Measurements from ENCODE around the gene NYAP2.

NYAP2 gene

DNA sequence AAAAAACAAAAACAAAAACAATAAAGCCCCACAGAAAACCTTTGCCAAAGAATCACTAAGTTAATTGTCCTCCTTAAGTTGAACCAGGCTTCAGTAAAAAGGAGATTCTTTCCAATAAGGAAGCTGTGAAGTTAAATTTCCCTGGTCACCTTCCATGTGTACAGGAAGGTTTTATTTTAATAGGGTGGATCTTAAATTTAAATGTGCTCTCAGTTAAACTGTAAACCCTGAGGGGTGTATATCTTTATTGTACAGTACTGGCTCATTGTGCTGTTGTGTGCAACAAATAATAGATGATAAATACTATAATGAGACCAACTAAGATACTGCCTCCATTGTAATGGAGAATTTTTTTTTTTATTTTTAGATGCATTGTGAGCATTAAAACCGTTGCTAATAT, 97.1 kb downstream of the NYAP2 start:
- no peak for TF ChIP-seq REST (IDR thresholded peaks at IDR 0.05; ENCODE audit: low read depth)
- no peak for TF ChIP-seq NFIC (IDR thresholded peaks at IDR 0.05)
- no peak for TF ChIP-seq USF1 (IDR thresholded peaks at IDR 0.05)
- no peak for TF ChIP-seq TEAD4 (IDR thresholded peaks at IDR 0.05)
- no peak for TF ChIP-seq MAX (IDR thresholded peaks at IDR 0.05)
- TF ChIP-seq EGR1 (IDR thresholded peaks at IDR 0.05): no peak
- no peak for TF ChIP-seq RAD21 (IDR thresholded peaks at IDR 0.05; ENCODE audit: low read depth)
- no peak for TF ChIP-seq ZBTB7A (IDR thresholded peaks at IDR 0.05; ENCODE audit: low read depth)
- no peak for TF ChIP-seq EP300 (IDR thresholded peaks at IDR 0.05; ENCODE audit: borderline replicate concordance)
- no peak for TF ChIP-seq TCF12 (IDR thresholded peaks at IDR 0.05; ENCODE audit: low read depth)
- TF ChIP-seq TAF1 (IDR thresholded peaks at IDR 0.05; ENCODE audit: low read depth): no peak
- TF ChIP-seq YY1 (IDR thresholded peaks at IDR 0.05; ENCODE audit: low read depth): no peak
- TF ChIP-seq CREB1 (IDR thresholded peaks at IDR 0.05; ENCODE audit: low read depth): no peak
- TF ChIP-seq FOXM1 (IDR thresholded peaks at IDR 0.05; ENCODE audit: borderline replicate concordance, low read depth): no peak
- TF ChIP-seq CEBPB (IDR thresholded peaks at IDR 0.05): no peak

- TF ChIP-seq TCF12 (IDR thresholded peaks at IDR 0.05; ENCODE audit: low read depth) (no peak), CREB1 (IDR thresholded peaks at IDR 0.05; ENCODE audit: low read depth) (no peak), USF1 (IDR thresholded peaks at IDR 0.05) (no peak), ZBTB7A (IDR thresholded peaks at IDR 0.05; ENCODE audit: low read depth) (no peak), REST (IDR thresholded peaks at IDR 0.05; ENCODE audit: low read depth) (no peak), CEBPB (IDR thresholded peaks at IDR 0.05) (no peak), TEAD4 (IDR thresholded peaks at IDR 0.05) (no peak), EGR1 (IDR thresholded peaks at IDR 0.05) (no peak)
Observed at GRCh38 chr2:225497166-225497565, 97.7 kb downstream of the NYAP2 start.

- TF ChIP-seq USF1 (IDR thresholded peaks at IDR 0.05) (no peak), NFIC (IDR thresholded peaks at IDR 0.05) (no peak), EGR1 (IDR thresholded peaks at IDR 0.05) (no peak), EP300 (IDR thresholded peaks at IDR 0.05; ENCODE audit: borderline replicate concordance) (no peak), MAX (IDR thresholded peaks at IDR 0.05) (no peak), RAD21 (IDR thresholded peaks at IDR 0.05; ENCODE audit: low read depth) (no peak), REST (IDR thresholded peaks at IDR 0.05; ENCODE audit: low read depth) (no peak), TEAD4 (IDR thresholded peaks at IDR 0.05) (no peak), FOXM1 (IDR thresholded peaks at IDR 0.05; ENCODE audit: borderline replicate concordance, low read depth) (no peak), TAF1 (IDR thresholded peaks at IDR 0.05; ENCODE audit: low read depth) (no peak), CREB1 (IDR thresholded peaks at IDR 0.05; ENCODE audit: low read depth) (no peak), TCF12 (IDR thresholded peaks at IDR 0.05; ENCODE audit: low read depth) (no peak), YY1 (IDR thresholded peaks at IDR 0.05; ENCODE audit: low read depth) (no peak), CEBPB (IDR thresholded peaks at IDR 0.05) (no peak), ZBTB7A (IDR thresholded peaks at IDR 0.05; ENCODE audit: low read depth) (no peak)
Observed at GRCh38 chr2:225501022-225501421, 101.5 kb downstream of the NYAP2 start.

DNA sequence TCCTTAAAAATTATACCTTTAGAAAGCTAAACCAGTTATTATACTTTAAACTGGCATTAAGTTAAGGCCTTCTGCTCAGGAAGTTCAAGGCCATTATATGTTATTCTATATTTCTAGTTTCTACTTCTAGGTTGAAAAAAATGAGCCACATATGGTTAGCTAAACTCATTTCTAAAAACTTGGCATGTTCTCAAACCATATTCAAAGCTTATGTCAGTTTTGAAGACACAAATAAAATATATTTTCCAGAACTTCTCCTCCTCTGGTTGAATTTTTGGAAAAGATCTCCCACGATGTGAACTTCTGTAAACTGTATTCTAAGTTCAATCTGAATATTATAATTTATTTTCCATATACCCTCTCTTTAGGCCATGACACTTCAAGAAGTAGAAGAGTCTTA, 103.5 kb downstream of the NYAP2 start:
- TF ChIP-seq RAD21 (IDR thresholded peaks at IDR 0.05; ENCODE audit: low read depth): no peak
- TF ChIP-seq YY1 (IDR thresholded peaks at IDR 0.05; ENCODE audit: low read depth): no peak
- TF ChIP-seq CEBPB (IDR thresholded peaks at IDR 0.05): no peak
- TF ChIP-seq EGR1 (IDR thresholded peaks at IDR 0.05): no peak
- TF ChIP-seq MAX (IDR thresholded peaks at IDR 0.05): no peak
- no peak for TF ChIP-seq REST (IDR thresholded peaks at IDR 0.05; ENCODE audit: low read depth)
- no peak for TF ChIP-seq EP300 (IDR thresholded peaks at IDR 0.05; ENCODE audit: borderline replicate concordance)
- no peak for TF ChIP-seq USF1 (IDR thresholded peaks at IDR 0.05)
- TF ChIP-seq NFIC (IDR thresholded peaks at IDR 0.05): no peak
- TF ChIP-seq TEAD4 (IDR thresholded peaks at IDR 0.05): no peak
- no peak for TF ChIP-seq TAF1 (IDR thresholded peaks at IDR 0.05; ENCODE audit: low read depth)
- TF ChIP-seq ZBTB7A (IDR thresholded peaks at IDR 0.05; ENCODE audit: low read depth): no peak
- TF ChIP-seq FOXM1 (IDR thresholded peaks at IDR 0.05; ENCODE audit: borderline replicate concordance, low read depth): no peak

All from Ishikawa (cell line).